Ishikawa (cell line): ENCODE data around the gene SPAG5.

ENCODE experiments used
- CEBPB ChIP-seq: IDR thresholded peaks from 2 replicates; pipeline ENCODE4 v1.6.1; 2012
- EGR1 ChIP-seq: IDR thresholded peaks from 2 replicates; pipeline ENCODE4 v1.6.1; 2012
- EP300 ChIP-seq: IDR thresholded peaks from 2 replicates; pipeline ENCODE4 v1.6.1; 2012; ENCODE audit warnings: borderline replicate concordance
- NFIC ChIP-seq: IDR thresholded peaks from 2 replicates; pipeline ENCODE4 v1.6.1; 2012
- RAD21 ChIP-seq: IDR thresholded peaks from 2 replicates; pipeline ENCODE4 v1.6.1; 2012; ENCODE audit warnings: low read depth
- TAF1 ChIP-seq: IDR thresholded peaks from 2 replicates; pipeline ENCODE4 v1.6.1; 2012; ENCODE audit warnings: low read depth, mild to moderate bottlenecking
- YY1 ChIP-seq: IDR thresholded peaks from 2 replicates; pipeline ENCODE4 v1.6.1; 2012; ENCODE audit warnings: low read depth
- TF ChIP-seq, protein P1 (sequence below): IDR thresholded peaks from 2 replicates; pipeline ENCODE4 v1.6.1; 2012
- TF ChIP-seq, protein P2 (sequence below): IDR thresholded peaks from 2 replicates; pipeline ENCODE4 v1.6.1; 2012; ENCODE audit warnings: low read depth, mild to moderate bottlenecking

DNA sequence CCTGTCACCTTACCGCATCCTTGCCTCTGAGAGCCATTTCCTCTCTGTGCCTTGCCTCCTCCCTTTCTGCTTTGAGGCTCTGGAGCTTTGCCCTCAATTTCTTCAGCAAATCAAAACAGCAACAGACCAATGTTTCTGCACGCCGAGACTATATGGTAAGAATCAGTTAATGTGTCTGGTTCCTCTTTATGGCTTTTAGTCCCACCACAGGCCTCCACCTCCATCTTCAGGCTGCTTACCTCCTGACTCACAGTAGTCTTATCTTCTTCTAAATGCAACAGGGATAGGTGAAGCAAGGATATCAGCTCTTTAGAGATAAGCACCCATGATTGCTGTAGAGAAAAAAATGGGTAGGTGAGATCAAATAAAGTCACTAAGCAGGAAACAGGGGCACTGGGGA is 13.0 kb downstream of the SPAG5 start:
- TF ChIP-seq, protein P1, sequence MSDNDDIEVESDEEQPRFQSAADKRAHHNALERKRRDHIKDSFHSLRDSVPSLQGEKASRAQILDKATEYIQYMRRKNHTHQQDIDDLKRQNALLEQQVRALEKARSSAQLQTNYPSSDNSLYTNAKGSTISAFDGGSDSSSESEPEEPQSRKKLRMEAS, result no peak
- TF ChIP-seq CEBPB (no peak), RAD21 (no peak), TAF1 (no peak), NFIC (no peak), EGR1 (no peak), EP300 (no peak), YY1 (no peak)
- TF ChIP-seq, protein P2, sequence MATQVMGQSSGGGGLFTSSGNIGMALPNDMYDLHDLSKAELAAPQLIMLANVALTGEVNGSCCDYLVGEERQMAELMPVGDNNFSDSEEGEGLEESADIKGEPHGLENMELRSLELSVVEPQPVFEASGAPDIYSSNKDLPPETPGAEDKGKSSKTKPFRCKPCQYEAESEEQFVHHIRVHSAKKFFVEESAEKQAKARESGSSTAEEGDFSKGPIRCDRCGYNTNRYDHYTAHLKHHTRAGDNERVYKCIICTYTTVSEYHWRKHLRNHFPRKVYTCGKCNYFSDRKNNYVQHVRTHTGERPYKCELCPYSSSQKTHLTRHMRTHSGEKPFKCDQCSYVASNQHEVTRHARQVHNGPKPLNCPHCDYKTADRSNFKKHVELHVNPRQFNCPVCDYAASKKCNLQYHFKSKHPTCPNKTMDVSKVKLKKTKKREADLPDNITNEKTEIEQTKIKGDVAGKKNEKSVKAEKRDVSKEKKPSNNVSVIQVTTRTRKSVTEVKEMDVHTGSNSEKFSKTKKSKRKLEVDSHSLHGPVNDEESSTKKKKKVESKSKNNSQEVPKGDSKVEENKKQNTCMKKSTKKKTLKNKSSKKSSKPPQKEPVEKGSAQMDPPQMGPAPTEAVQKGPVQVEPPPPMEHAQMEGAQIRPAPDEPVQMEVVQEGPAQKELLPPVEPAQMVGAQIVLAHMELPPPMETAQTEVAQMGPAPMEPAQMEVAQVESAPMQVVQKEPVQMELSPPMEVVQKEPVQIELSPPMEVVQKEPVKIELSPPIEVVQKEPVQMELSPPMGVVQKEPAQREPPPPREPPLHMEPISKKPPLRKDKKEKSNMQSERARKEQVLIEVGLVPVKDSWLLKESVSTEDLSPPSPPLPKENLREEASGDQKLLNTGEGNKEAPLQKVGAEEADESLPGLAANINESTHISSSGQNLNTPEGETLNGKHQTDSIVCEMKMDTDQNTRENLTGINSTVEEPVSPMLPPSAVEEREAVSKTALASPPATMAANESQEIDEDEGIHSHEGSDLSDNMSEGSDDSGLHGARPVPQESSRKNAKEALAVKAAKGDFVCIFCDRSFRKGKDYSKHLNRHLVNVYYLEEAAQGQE, result no peak
